SK-N-SH treated with all-trans-retinoic acid at 6 μM for 48 hours (cell line): ENCODE results near the gene KLHL6.
A peak's percentile ranks its signal among the peaks of the same experiment; 100 is the strongest.

ENCODE experiments used
- ATAC-seq: fragments of 200-7000 bp; cut with Tn5 transposase; 3 replicates; pipeline ENCODE4 v1.9.1; 2020; ENCODE audit warnings: mild to moderate bottlenecking, moderate library complexity
- ARNTL ChIP-seq: fragments of 450-650 bp; formaldehyde crosslinking; IDR thresholded peaks from 2 replicates; pipeline ENCODE4 v1.5.0; 2020; ENCODE audit warnings: low read depth, mild to moderate bottlenecking, moderate library complexity, borderline replicate concordance
- BACH2 ChIP-seq: fragments of 250-450 bp; sonication (Bioruptor Pico); IDR thresholded peaks from 2 replicates; pipeline ENCODE4 v1.9.0; 2021; ENCODE audit warnings: mild to moderate bottlenecking, borderline replicate concordance
- CREB5 ChIP-seq: fragments of 250-450 bp; sonication (Bioruptor Pico); IDR thresholded peaks from 2 replicates; pipeline ENCODE4 v1.5.1; 2020; ENCODE audit warnings: low read depth, mild to moderate bottlenecking, moderate library complexity
- CSDC2 ChIP-seq: fragments of 250-450 bp; sonication (Bioruptor Pico); IDR thresholded peaks from 2 replicates; pipeline ENCODE4 v1.5.0; 2020; ENCODE audit warnings: mild to moderate bottlenecking, moderate library complexity
- ESRRG ChIP-seq: fragments of 250-450 bp; sonication (Bioruptor Pico); IDR thresholded peaks from 2 replicates; pipeline ENCODE4 v1.6.1; 2021; ENCODE audit warnings: mild to moderate bottlenecking
- GLIS3 ChIP-seq: fragments of 250-450 bp; sonication (Bioruptor Pico); IDR thresholded peaks from 2 replicates; pipeline ENCODE4 v1.5.0; 2020; ENCODE audit warnings: mild to moderate bottlenecking, moderate library complexity
- PATZ1 ChIP-seq: fragments of 250-450 bp; sonication (Bioruptor Pico); IDR thresholded peaks from 2 replicates; pipeline ENCODE4 v1.8.0; 2020; ENCODE audit warnings: mild to moderate bottlenecking, moderate library complexity, borderline replicate concordance
- POU6F1 ChIP-seq: fragments of 250-450 bp; sonication (Bioruptor Pico); IDR thresholded peaks from 2 replicates; pipeline ENCODE4 v1.8.0; 2021; ENCODE audit warnings: low read depth, mild to moderate bottlenecking, moderate library complexity, borderline replicate concordance
- PPARA ChIP-seq: fragments of 250-450 bp; sonication (Bioruptor Pico); IDR thresholded peaks from 2 replicates; pipeline ENCODE4 v1.5.0; 2020; ENCODE audit warnings: mild to moderate bottlenecking, borderline replicate concordance
- RARB ChIP-seq: fragments of 250-450 bp; sonication (Bioruptor Pico); IDR thresholded peaks from 2 replicates; pipeline ENCODE4 v1.8.0; 2021; ENCODE audit warnings: mild to moderate bottlenecking, moderate library complexity
- SNAI2 ChIP-seq: fragments of 250-450 bp; sonication (Bioruptor Pico); IDR thresholded peaks from 2 replicates; pipeline ENCODE4 v1.5.0; 2020; ENCODE audit warnings: mild to moderate bottlenecking, moderate library complexity
- TCF4 ChIP-seq: fragments of 250-450 bp; sonication (Bioruptor Pico); IDR thresholded peaks from 2 replicates; pipeline ENCODE4 v1.8.0; 2021; ENCODE audit warnings: mild to moderate bottlenecking, moderate library complexity, borderline replicate concordance
- TOX ChIP-seq: fragments of 250-450 bp; sonication (Bioruptor Pico); IDR thresholded peaks from 2 replicates; pipeline ENCODE4 v1.8.0; 2021; ENCODE audit warnings: mild to moderate bottlenecking, moderate library complexity, borderline replicate concordance
- TSHZ2 ChIP-seq: fragments of 250-450 bp; sonication (Bioruptor Pico); IDR thresholded peaks from 2 replicates; pipeline ENCODE4 v1.5.0; 2020; ENCODE audit warnings: mild to moderate bottlenecking, moderate library complexity
- ZC3H10 ChIP-seq: fragments of 250-450 bp; sonication (Bioruptor Pico); IDR thresholded peaks from 2 replicates; pipeline ENCODE4 v1.5.1; 2021; ENCODE audit warnings: mild to moderate bottlenecking, moderate library complexity
- ZFP3 ChIP-seq: fragments of 250-450 bp; sonication (Bioruptor Pico); IDR thresholded peaks from 2 replicates; pipeline ENCODE4 v1.5.0; 2020; ENCODE audit warnings: mild to moderate bottlenecking, moderate library complexity
- ZNF565 ChIP-seq: fragments of 450-650 bp; formaldehyde crosslinking; conservative IDR thresholded peaks from 2 replicates; pipeline ENCODE4 v1.5.0; 2020; ENCODE audit warnings: low read depth, mild to moderate bottlenecking, moderate library complexity
- ZNF70 ChIP-seq: fragments of 450-650 bp; formaldehyde crosslinking; IDR thresholded peaks from 2 replicates; pipeline ENCODE4 v1.5.0; 2020; ENCODE audit warnings: mild to moderate bottlenecking, moderate library complexity
- ZNF8 ChIP-seq: fragments of 450-650 bp; formaldehyde crosslinking; IDR thresholded peaks from 2 replicates; pipeline ENCODE4 v1.5.0; 2020; ENCODE audit warnings: mild to moderate bottlenecking, moderate library complexity

The KLHL6 gene

GRCh38 chr3:183449391-183449790 is 106.1 kb downstream of the KLHL6 start:
- TF ChIP-seq ZNF565 (CRISPR knock-in tag) (no peak), GLIS3 (CRISPR knock-in tag) (no peak), ZC3H10 (CRISPR knock-in tag) (no peak), ESRRG (CRISPR knock-in tag) (no peak), POU6F1 (CRISPR knock-in tag) (no peak), RARB (no peak), SNAI2 (no peak), ZNF8 (CRISPR knock-in tag) (no peak), ZNF70 (CRISPR knock-in tag) (no peak), ZFP3 (no peak)
- ATAC-seq, result 0 out of 3 replicates have a peak, but pooled peaks have one; percentile 10

GRCh38 chr3:183448369-183449128 is 107.0 kb downstream of the KLHL6 start:
- TF ChIP-seq CSDC2 (CRISPR knock-in tag) (no peak), ZFP3 (no peak), GLIS3 (CRISPR knock-in tag) (no peak)
- peak; percentile 15; the same call in 2 of the 3 replicates for ATAC-seq

GRCh38 chr3:183447206-183448001 is 108.1 kb downstream of the KLHL6 start:
- peak; percentile 93 for ATAC-seq
- no peak for TF ChIP-seq ZNF8 (CRISPR knock-in tag)
- TF ChIP-seq TCF4 (CRISPR knock-in tag), result no peak
- no peak for TF ChIP-seq ZNF70 (CRISPR knock-in tag)
- no peak for TF ChIP-seq ZC3H10 (CRISPR knock-in tag)
- no peak for TF ChIP-seq ZFP3
- no peak for TF ChIP-seq TOX (CRISPR knock-in tag)
- TF ChIP-seq TSHZ2 (CRISPR knock-in tag), result no peak; the same call in 1 of the 2 replicates
- TF ChIP-seq CSDC2 (CRISPR knock-in tag), result no peak
- TF ChIP-seq POU6F1 (CRISPR knock-in tag), result no peak
- TF ChIP-seq BACH2 (CRISPR knock-in tag), result no peak
- no peak for TF ChIP-seq CREB5 (CRISPR knock-in tag)

GRCh38 chr3:183446838-183447205 is 108.7 kb downstream of the KLHL6 start:
- no peak for ATAC-seq

More at GRCh38 chr3:183446838-183447205, 108.7 kb downstream of the KLHL6 start:
- no peak for TF ChIP-seq ZNF565 (CRISPR knock-in tag)
- TF ChIP-seq ZNF8 (CRISPR knock-in tag), result no peak
- TF ChIP-seq POU6F1 (CRISPR knock-in tag), result no peak
- no peak for TF ChIP-seq ZC3H10 (CRISPR knock-in tag)
- no peak for TF ChIP-seq PATZ1 (CRISPR knock-in tag)
- TF ChIP-seq GLIS3 (CRISPR knock-in tag), result no peak
- TF ChIP-seq ZNF70 (CRISPR knock-in tag), result no peak
- no peak for TF ChIP-seq TCF4 (CRISPR knock-in tag)
- TF ChIP-seq CREB5 (CRISPR knock-in tag), result no peak
- no peak for TF ChIP-seq CSDC2 (CRISPR knock-in tag)
- TF ChIP-seq PPARA (CRISPR knock-in tag), result no peak
- TF ChIP-seq ARNTL, result no peak
- TF ChIP-seq, all 23 proteins: peak for 0
